Measurements from ENCODE around the gene GRIA4.

DNA sequence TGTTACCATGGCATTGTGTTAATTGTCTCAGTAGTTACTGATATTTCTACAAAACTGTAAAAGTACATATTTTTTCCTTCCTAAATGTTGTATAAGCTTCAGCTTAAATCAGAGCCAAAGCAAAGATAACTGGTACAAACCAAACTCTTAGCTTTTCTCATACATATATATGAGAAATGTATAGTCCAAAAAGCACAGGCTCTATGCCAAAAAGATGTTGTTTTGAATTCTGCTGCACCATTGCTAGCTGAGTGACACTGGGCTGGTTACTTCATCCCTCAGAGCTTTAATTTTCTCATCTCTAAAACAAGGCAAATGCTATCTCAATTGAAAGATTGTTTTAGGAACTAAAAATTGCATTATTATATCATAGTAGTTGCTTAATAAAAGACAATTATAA, 6.7 kb upstream of the GRIA4 start:
- TF ChIP-seq, protein P1, sequence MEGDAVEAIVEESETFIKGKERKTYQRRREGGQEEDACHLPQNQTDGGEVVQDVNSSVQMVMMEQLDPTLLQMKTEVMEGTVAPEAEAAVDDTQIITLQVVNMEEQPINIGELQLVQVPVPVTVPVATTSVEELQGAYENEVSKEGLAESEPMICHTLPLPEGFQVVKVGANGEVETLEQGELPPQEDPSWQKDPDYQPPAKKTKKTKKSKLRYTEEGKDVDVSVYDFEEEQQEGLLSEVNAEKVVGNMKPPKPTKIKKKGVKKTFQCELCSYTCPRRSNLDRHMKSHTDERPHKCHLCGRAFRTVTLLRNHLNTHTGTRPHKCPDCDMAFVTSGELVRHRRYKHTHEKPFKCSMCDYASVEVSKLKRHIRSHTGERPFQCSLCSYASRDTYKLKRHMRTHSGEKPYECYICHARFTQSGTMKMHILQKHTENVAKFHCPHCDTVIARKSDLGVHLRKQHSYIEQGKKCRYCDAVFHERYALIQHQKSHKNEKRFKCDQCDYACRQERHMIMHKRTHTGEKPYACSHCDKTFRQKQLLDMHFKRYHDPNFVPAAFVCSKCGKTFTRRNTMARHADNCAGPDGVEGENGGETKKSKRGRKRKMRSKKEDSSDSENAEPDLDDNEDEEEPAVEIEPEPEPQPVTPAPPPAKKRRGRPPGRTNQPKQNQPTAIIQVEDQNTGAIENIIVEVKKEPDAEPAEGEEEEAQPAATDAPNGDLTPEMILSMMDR (IDR thresholded peaks at IDR 0.05; ENCODE audit: insufficient read depth, low read depth, low read length): no peak
- no peak for TF ChIP-seq EZH2 (IDR thresholded peaks at IDR 0.05; ENCODE audit: insufficient read depth, low read length)
